HepG2 (cell line): ENCODE measurements around the gene TRAPPC12. TPM values are rescaled to one million over a fixed set of nuclear protein-coding genes. Genes with fewer than 3 reads are reported as not detected.

ENCODE experiments used
- ATAC-seq: fragments of 200-7000 bp; cut with Tn5 transposase; 3 replicates; pipeline ENCODE4 v1.9.1; 2020; ENCODE audit warnings: mild to moderate bottlenecking, moderate library complexity
- BruUV-seq: library from RNA; stranded (reverse); fragments of 400-500 nt; replicated peaks from 2 replicates; lab custom pipeline; 2021; lab: Mats Ljungman, UMichigan
- CTCF ChIA-PET: fragments of 300-600 bp; formaldehyde crosslinking; extraction: SDS; loops from one replicate; lab custom pipeline; 2021; ENCODE audit warnings: low total read pairs, inconsistent platforms, low intra/inter-chr PET ratio; lab: Yijun Ruan, JAX
- POLR2A ChIA-PET: fragments of 350-600 bp; sonication (Branson Sonifier 250); formaldehyde crosslinking; loops from one replicate; lab custom pipeline; 2020; ENCODE audit warnings: antibody characterized with exemption, inconsistent platforms; lab: Yijun Ruan, JAX
- DNase-seq: peaks from one replicate; pipeline ENCODE4 v3.0.0-alpha.2; 2015; ENCODE audit warnings: low spot score
- FAIRE-seq: peaks from 3 replicates; lab custom pipeline; 2011; peaks lifted over from hg19 to GRCh38; lab: Jason Lieb, UNC
- H2AFZ ChIP-seq: one replicate; pipeline ENCODE4 v1.6.1; 2011; ENCODE audit warnings: low read length, inconsistent platforms
- H3K27ac ChIP-seq: fragments of 300-600 bp; 3 replicates; pipeline ENCODE4 v1.8.0; 2011; ENCODE audit warnings: mixed run types, mild to moderate bottlenecking, mixed read lengths, low read length, inconsistent platforms; ENCODE audit not compliant: insufficient read depth; ENCODE audit errors: extremely low read length
- H3K27me3 ChIP-seq, 2 experiments: fragments of 200-600 bp in 1 of 2; 2 replicates in 1 of 2; 3 replicates in 1 of 2; pipeline versions ENCODE4 v1.6.0 to v1.8.0; 2011; ENCODE audit warnings: low read length in 2 of 2, mild to moderate bottlenecking in 2 of 2, moderate library complexity in 2 of 2, inconsistent platforms in 1 of 2; ENCODE audit not compliant: insufficient read depth in 2 of 2, control insufficient read depth in 1 of 2
- H3K36me3 ChIP-seq, 2 experiments: fragments of 200-600 bp in 1 of 2; replicated peaks in 1 of 2; 2 replicates in 1 of 2; 3 replicates in 1 of 2; pipeline versions ENCODE4 v1.5.1 to v1.8.0; 2011; ENCODE audit warnings: low read length in 2 of 2, inconsistent platforms in 1 of 2; ENCODE audit not compliant: insufficient read depth in 2 of 2, control insufficient read depth in 1 of 2
- H3K4me1 ChIP-seq: 2 replicates; pipeline ENCODE4 v1.5.1; 2012; ENCODE audit warnings: low read length, inconsistent platforms; ENCODE audit not compliant: insufficient read depth
- H3K4me2 ChIP-seq: 2 replicates; pipeline ENCODE4 v1.6.0; 2011; ENCODE audit warnings: low read depth, low read length, inconsistent platforms
- H3K4me3 ChIP-seq, 3 experiments: fragments of 200-600 bp in 1 of 3; sonication (generic), shearing (Covaris generic) in 1 of 3; replicated peaks in 1 of 3; 2 replicates each; pipeline ENCODE4 v1.5.1; 2011 to 2016; ENCODE audit warnings: low read length in 3 of 3, inconsistent platforms in 2 of 3, low read depth in 2 of 3, mild to moderate bottlenecking in 2 of 3, control low read depth in 1 of 3, mixed read lengths in 1 of 3; ENCODE audit not compliant: insufficient read depth in 1 of 3
- H3K79me2 ChIP-seq: one replicate; pipeline ENCODE4 v1.6.1; 2011; ENCODE audit warnings: low read length, inconsistent platforms; ENCODE audit not compliant: insufficient read depth
- H3K9ac ChIP-seq: 2 replicates; pipeline ENCODE4 v1.6.0; 2011; ENCODE audit warnings: mild to moderate bottlenecking, low read depth, low read length, inconsistent platforms; ENCODE audit not compliant: insufficient read depth
- H3K9me3 ChIP-seq: 2 replicates; pipeline ENCODE4 v1.5.1; 2012; ENCODE audit warnings: mild to moderate bottlenecking, low read length
- H4K20me1 ChIP-seq: 2 replicates; pipeline ENCODE4 v1.6.0; 2011; ENCODE audit warnings: inconsistent platforms, mild to moderate bottlenecking, low read length, moderate library complexity; ENCODE audit not compliant: insufficient read depth
- MYNN ChIP-seq: sonication (generic); formaldehyde crosslinking; IDR thresholded peaks from 2 replicates; pipeline ENCODE4 v1.4.0; 2020; ENCODE audit warnings: mild to moderate bottlenecking, low read depth, missing genetic modification reagents
- RBFOX2 ChIP-seq: fragments of 200-400 bp; formaldehyde crosslinking; IDR thresholded peaks from 2 replicates; pipeline ENCODE4 v1.6.1; 2017; ENCODE audit warnings: low read depth, mild to moderate bottlenecking, low read length
- ZFP37 ChIP-seq: sonication (generic); formaldehyde crosslinking; IDR thresholded peaks from 2 replicates; pipeline ENCODE4 v1.4.0; 2020; ENCODE audit warnings: missing genetic modification reagents, borderline replicate concordance
- ZNF720 ChIP-seq: sonication (generic); formaldehyde crosslinking; IDR thresholded peaks from 2 replicates; pipeline ENCODE4 v1.4.0; 2020; ENCODE audit warnings: missing genetic modification reagents
- ZNF775 ChIP-seq: sonication (generic); formaldehyde crosslinking; IDR thresholded peaks from 2 replicates; pipeline ENCODE4 v1.4.0; 2020; ENCODE audit warnings: missing genetic modification reagents, mild to moderate bottlenecking, moderate library complexity, borderline replicate concordance
- ZNF879 ChIP-seq: sonication (generic); formaldehyde crosslinking; IDR thresholded peaks from 2 replicates; pipeline ENCODE4 v1.8.1; 2023; ENCODE audit warnings: missing genetic modification reagents
- WGBS: methylation state at CpG from one replicate; pipeline ENCODE4 v1.1.6; 2017; ENCODE audit warnings: low lambda C conversion rate; 5-methylcytosine and 5-hydroxymethylcytosine counted together
- in situ Hi-C: cut with HindIII; loops from 2 replicates; pipeline ENCODE4 v1.10.0; 2017; ENCODE audit warnings: low pct_unique_long_range_greater_than_20kb; ENCODE audit not compliant: extremely low pct_ligation_motif_present
- intact Hi-C: fragments of 100-400 bp; cut with micrococcal nuclease; formaldehyde crosslinking; loops from one replicate; pipeline ENCODE4 v1.10.0; 2022; ENCODE audit not compliant: unreplicated experiment
- polyA plus RNA-seq, 8 experiments: library from polyadenylated mRNA; depleted of rRNA in 3 of 8; stranded (reverse) in 7 of 8; unstranded in 1 of 8; fragments of >200 nt; fragmentation: Illumina TruSeq in 4 of 8; extraction: Trizol in 4 of 8; gene quantifications; 2 replicates each; pipeline versions ENCODE4 v1.2.1 to v1.2.3, GENCODE V29; 2011 to 2016; ENCODE audit warnings: low read depth in 4 of 8, missing spikeins in 1 of 8, mixed read lengths in 1 of 8; ENCODE audit not compliant: insufficient read depth in 1 of 8
- total RNA-seq, 5 experiments: library from RNA; depleted of rRNA; stranded (reverse); fragments of >200 nt; fragmentation: Illumina TruSeq; extraction: Trizol; gene quantifications; 2 replicates each; pipeline ENCODE4 v1.2.3, GENCODE V29; 2016; ENCODE audit warnings: low read depth in 1 of 5
- TF ChIP-seq, protein P1 (sequence below): IDR thresholded peaks from 2 replicates; pipeline ENCODE4 v1.6.1; 2012; ENCODE audit warnings: low read length, improper control_type of control experiment

TRAPPC12 gene
- total and polyA plus RNA-seq, 2 of the 13 experiments (the other 11 are each of a cell fraction or from before 2014, with no cell fraction given) = 46.4 to 97.7 TPM

DNA sequence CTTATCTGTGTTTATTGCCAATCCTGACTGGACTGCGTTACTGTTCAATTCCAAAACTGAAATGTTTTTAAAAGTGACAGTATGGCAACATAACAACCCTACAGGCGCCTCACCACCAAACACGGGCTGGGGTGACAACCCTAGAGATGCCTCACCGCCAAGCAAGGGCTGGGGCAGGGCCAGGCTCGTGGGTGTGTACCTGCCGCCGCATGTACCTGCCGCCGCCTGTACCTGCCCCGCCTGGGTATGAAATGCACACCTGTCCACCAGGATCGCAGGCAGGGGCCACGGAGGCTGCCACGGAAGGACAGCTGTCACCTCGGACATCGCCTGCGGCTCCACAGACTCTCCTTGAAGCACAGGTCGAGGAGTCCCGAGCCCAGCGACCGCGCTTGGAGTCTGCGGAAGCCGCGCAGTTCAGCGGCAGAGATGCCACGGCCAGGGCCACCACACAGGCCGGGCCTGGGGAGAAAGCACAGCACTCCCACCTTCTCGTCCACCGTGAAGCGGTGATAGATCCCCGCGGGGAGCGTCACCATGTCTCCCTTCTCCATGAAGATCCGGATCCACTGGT is 120.9 kb downstream of the TRAPPC12 start:
- Histone ChIP-seq H3K79me2 (peaks cover 9% of the 10 kb centered on the region), H3K9me3 (no peaks in the 10 kb centered on the region), H3K27me3 (no peaks in the 10 kb centered on the region), H3K4me1 (no peaks in the 10 kb centered on the region; the same call in 1 of the 2 replicates), H3K4me3 (no peak overlapping the region), H2AFZ (no peak overlapping the region), H4K20me1 (no peaks in the 10 kb centered on the region), H3K9ac (no peak overlapping the region), H3K36me3 (peaks cover 28 to 77% of the 10 kb centered on the region in 2 experiments; a peak in 4 of 5 replicates), H3K27ac (no peak overlapping the region), H3K4me2 (no peak overlapping the region)
- 98% methylated on average over 27 of the region's 34 CpGs for WGBS
- no TSS peak for BruUV-seq
- CTCF ChIA-PET = no interaction called here
- TF ChIP-seq ZFP37 (CRISPR knock-in tag) (no peak), MYNN (CRISPR knock-in tag) (no peak), ZNF775 (CRISPR knock-in tag) (no peak), RBFOX2 (0 out of 2 replicates have a peak, but pooled peaks have one; percentile 21), ZNF720 (no peak), ZNF879 (CRISPR knock-in tag) (no peak)
- TF ChIP-seq, protein P1, sequence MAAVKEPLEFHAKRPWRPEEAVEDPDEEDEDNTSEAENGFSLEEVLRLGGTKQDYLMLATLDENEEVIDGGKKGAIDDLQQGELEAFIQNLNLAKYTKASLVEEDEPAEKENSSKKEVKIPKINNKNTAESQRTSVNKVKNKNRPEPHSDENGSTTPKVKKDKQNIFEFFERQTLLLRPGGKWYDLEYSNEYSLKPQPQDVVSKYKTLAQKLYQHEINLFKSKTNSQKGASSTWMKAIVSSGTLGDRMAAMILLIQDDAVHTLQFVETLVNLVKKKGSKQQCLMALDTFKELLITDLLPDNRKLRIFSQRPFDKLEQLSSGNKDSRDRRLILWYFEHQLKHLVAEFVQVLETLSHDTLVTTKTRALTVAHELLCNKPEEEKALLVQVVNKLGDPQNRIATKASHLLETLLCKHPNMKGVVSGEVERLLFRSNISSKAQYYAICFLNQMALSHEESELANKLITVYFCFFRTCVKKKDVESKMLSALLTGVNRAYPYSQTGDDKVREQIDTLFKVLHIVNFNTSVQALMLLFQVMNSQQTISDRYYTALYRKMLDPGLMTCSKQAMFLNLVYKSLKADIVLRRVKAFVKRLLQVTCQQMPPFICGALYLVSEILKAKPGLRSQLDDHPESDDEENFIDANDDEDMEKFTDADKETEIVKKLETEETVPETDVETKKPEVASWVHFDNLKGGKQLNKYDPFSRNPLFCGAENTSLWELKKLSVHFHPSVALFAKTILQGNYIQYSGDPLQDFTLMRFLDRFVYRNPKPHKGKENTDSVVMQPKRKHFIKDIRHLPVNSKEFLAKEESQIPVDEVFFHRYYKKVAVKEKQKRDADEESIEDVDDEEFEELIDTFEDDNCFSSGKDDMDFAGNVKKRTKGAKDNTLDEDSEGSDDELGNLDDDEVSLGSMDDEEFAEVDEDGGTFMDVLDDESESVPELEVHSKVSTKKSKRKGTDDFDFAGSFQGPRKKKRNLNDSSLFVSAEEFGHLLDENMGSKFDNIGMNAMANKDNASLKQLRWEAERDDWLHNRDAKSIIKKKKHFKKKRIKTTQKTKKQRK = no peak
- no peak for DNase-seq
- intact Hi-C loops (no loop called here), in situ Hi-C loops (no loop called here)
- FAIRE-seq = no peak
- ATAC-seq = no peak; the same call in none of the 3 replicates
- POLR2A ChIA-PET = no interaction called here
